Loucy (cell line): Measurements from ENCODE around the gene TSC2.

ENCODE experiments used
- H2AFZ ChIP-seq: fragments of 200-600 bp; sonication (generic); 2 replicates; pipeline ENCODE4 v1.6.0; 2016; ENCODE audit warnings: antibody characterized with exemption, mild to moderate bottlenecking, low read length, moderate library complexity
- H3F3A ChIP-seq: fragments of 200-600 bp; 2 replicates; pipeline ENCODE4 v1.6.0; 2016; ENCODE audit warnings: antibody characterized with exemption, low read depth, mild to moderate bottlenecking
- H3K27me3 ChIP-seq: fragments of 200-600 bp; sonication (generic); 2 replicates; pipeline ENCODE4 v1.6.1; 2014; ENCODE audit warnings: low read length, mild to moderate bottlenecking; ENCODE audit not compliant: insufficient read depth, poor library complexity, severe bottlenecking
- H3K36me3 ChIP-seq: fragments of 200-600 bp; sonication (generic); 2 replicates; pipeline ENCODE4 v1.6.1; 2016; ENCODE audit warnings: low read length; ENCODE audit not compliant: insufficient read depth
- H3K4me1 ChIP-seq: fragments of 200-600 bp; sonication (generic); 2 replicates; pipeline ENCODE4 v1.5.1; 2014; ENCODE audit warnings: low read length, mild to moderate bottlenecking; ENCODE audit not compliant: insufficient read depth, poor library complexity, severe bottlenecking
- H3K4me2 ChIP-seq: fragments of 200-600 bp; sonication (generic); 2 replicates; pipeline ENCODE4 v1.6.0; 2014; ENCODE audit warnings: antibody characterized with exemption, low read length, low read depth, mild to moderate bottlenecking; ENCODE audit not compliant: poor library complexity, severe bottlenecking
- H3K4me3 ChIP-seq: fragments of 200-600 bp; sonication (generic); 2 replicates; pipeline ENCODE4 v1.5.1; 2014; ENCODE audit warnings: low read length, mild to moderate bottlenecking, mixed read lengths; ENCODE audit not compliant: poor library complexity, severe bottlenecking
- H3K79me2 ChIP-seq: fragments of 200-600 bp; sonication (generic); 2 replicates; pipeline ENCODE4 v1.6.1; 2014; ENCODE audit warnings: low read length; ENCODE audit not compliant: insufficient read depth
- H3K9ac ChIP-seq: fragments of 200-600 bp; sonication (generic); 2 replicates; pipeline ENCODE4 v1.6.0; 2014; ENCODE audit warnings: mild to moderate bottlenecking, low read depth, low read length, moderate library complexity; ENCODE audit not compliant: poor library complexity, severe bottlenecking
- H3K9me2 ChIP-seq: fragments of 200-600 bp; sonication (generic); replicated peaks from 2 replicates; pipeline ENCODE4 v1.6.1; 2016; ENCODE audit warnings: low read depth, low read length, mixed read lengths
- H3K9me3 ChIP-seq: fragments of 200-600 bp; sonication (generic); 2 replicates; pipeline ENCODE4 v1.6.1; 2014; ENCODE audit warnings: mild to moderate bottlenecking, antibody characterized with exemption, low read length, low read depth; ENCODE audit not compliant: insufficient read depth
- H4K20me1 ChIP-seq: fragments of 200-600 bp; sonication (generic); 2 replicates; pipeline ENCODE4 v1.6.0; 2014; ENCODE audit warnings: antibody characterized with exemption, low read length, mild to moderate bottlenecking; ENCODE audit not compliant: insufficient read depth, poor library complexity, severe bottlenecking
- EZH2phosphoT487 ChIP-seq: fragments of 200-600 bp; IDR thresholded peaks from 2 replicates; pipeline ENCODE4 v1.6.1; 2018; ENCODE audit warnings: antibody characterized with exemption, mild to moderate bottlenecking, moderate library complexity, borderline replicate concordance
- TF ChIP-seq, protein P1 (sequence below): fragments of 200-600 bp; sonication (generic); conservative IDR thresholded peaks from 2 replicates; pipeline ENCODE4 v1.5.1; 2014; ENCODE audit warnings: mild to moderate bottlenecking, antibody characterized with exemption, low read length

The TSC2 gene

DNA sequence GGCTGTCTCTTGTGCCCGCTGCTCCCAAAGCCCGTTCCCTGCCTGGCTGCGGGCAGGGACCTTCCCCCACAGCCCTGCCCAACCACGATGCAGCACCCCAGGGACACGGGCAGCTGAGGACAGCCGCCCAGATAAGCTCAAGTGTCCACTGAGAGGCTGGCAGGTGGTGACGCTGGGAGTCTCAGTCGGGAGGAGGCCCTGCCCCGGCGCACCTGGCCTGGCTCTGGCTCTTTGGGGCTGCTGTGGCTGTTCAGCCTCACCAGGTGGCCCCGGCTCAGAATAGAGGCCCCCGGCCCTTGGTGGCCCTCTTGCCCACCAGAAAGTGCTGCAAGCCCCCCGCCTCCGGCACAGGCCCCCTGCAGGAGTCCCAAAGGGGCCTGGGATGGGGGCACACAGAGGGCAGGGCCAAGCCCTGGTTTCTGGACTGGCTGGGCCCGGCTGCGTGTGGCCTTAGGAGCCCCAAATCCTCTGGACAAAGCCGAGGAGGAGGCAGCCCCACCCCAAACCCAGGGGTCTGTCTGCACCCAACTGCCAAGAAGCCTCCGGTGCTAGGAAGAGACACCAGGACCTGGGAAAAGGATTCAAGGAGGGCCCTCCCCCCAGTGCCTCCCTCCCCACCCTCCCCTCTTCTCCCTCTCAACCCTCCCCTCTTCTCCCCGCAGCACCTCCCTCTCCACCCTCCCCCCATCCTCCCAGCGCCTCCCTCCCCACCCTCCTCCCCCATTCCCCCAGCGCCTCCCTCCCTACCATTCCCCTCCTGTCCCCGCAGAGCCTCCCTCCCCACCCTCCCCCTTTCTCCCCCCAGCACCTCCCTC, 5.4 kb upstream of the TSC2 start:
- no peaks in the 10 kb centered on the region for H3K4me1 ChIP-seq
- no peaks in the 10 kb centered on the region for H3K36me3 ChIP-seq
- H3K9ac ChIP-seq: no peak overlapping the region
- no peak overlapping the region for H3K4me3 ChIP-seq
- H3K79me2 ChIP-seq: peaks cover 4% of the 10 kb centered on the region; the same call in 1 of the 2 replicates
- H3F3A ChIP-seq: no peaks in the 10 kb centered on the region
- H3K9me3 ChIP-seq: no peaks in the 10 kb centered on the region
- TF ChIP-seq, protein P1, sequence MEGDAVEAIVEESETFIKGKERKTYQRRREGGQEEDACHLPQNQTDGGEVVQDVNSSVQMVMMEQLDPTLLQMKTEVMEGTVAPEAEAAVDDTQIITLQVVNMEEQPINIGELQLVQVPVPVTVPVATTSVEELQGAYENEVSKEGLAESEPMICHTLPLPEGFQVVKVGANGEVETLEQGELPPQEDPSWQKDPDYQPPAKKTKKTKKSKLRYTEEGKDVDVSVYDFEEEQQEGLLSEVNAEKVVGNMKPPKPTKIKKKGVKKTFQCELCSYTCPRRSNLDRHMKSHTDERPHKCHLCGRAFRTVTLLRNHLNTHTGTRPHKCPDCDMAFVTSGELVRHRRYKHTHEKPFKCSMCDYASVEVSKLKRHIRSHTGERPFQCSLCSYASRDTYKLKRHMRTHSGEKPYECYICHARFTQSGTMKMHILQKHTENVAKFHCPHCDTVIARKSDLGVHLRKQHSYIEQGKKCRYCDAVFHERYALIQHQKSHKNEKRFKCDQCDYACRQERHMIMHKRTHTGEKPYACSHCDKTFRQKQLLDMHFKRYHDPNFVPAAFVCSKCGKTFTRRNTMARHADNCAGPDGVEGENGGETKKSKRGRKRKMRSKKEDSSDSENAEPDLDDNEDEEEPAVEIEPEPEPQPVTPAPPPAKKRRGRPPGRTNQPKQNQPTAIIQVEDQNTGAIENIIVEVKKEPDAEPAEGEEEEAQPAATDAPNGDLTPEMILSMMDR: no peak
- TF ChIP-seq EZH2phosphoT487: no peak
- H3K9me2 ChIP-seq: no peaks in the 10 kb centered on the region
- no peaks in the 10 kb centered on the region for H3K27me3 ChIP-seq
- H3K4me2 ChIP-seq: no peak overlapping the region
- no peaks in the 10 kb centered on the region for H4K20me1 ChIP-seq
- no peak overlapping the region for H2AFZ ChIP-seq

GRCh38 chr16:2042986-2043666, 4.7 kb upstream of the TSC2 start:
- H3K27me3 ChIP-seq: no peaks in the 10 kb centered on the region
- H3K9me2 ChIP-seq: no peaks in the 10 kb centered on the region
- H3K4me1 ChIP-seq: no peaks in the 10 kb centered on the region
- TF ChIP-seq EZH2phosphoT487: no peak
- H3K9me3 ChIP-seq: no peaks in the 10 kb centered on the region
- H4K20me1 ChIP-seq: no peaks in the 10 kb centered on the region
- no peak overlapping the region for H3K4me2 ChIP-seq
- H3F3A ChIP-seq: no peaks in the 10 kb centered on the region
- H3K9ac ChIP-seq: no peak overlapping the region
- no peak overlapping the region for H3K4me3 ChIP-seq
- no peak overlapping the region for H2AFZ ChIP-seq
- H3K79me2 ChIP-seq: peaks cover 6% of the 10 kb centered on the region; the same call in 1 of the 2 replicates
- H3K36me3 ChIP-seq: no peaks in the 10 kb centered on the region

DNA sequence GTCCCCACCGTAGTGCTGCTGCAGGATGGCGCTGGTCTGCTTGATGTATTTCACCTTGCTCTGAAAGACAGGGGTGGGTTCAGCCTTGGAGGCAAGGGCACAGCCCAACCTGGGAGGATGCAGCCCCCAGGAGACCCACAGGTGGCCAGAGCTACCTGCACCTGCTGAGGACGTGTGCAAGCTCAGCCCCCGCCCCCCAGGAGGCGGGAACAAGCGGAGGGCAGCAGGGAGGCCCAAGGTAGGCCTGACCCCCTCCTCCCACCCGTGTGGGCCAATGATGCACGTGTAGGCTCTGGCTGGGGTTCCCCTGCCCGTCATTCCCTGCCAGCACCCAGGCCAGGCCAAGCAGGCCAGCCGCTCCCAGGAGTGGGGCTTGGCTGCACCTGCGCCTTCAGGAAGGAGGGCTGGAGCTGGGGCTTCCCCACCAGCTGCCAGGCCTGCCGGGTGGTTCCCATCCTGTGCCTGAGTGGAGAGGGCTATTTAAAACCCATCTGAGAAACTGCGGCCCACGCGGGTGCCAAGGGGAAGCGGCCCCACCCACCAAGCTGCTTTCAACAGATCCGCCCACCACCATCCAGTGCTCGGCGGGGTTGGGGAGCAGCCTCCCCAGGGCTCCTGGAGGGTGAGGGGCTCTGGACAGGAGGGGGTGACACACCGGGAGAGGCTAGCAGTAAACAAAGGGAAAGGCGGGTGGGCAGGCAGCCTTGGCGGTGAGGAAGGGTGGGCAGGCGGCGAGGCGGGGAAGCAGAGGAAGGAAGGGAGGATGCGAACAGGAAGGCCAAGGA, 3.9 kb upstream of the TSC2 start:
- H3K36me3 ChIP-seq: no peaks in the 10 kb centered on the region
- no peak overlapping the region for H3K9ac ChIP-seq
- H3K9me3 ChIP-seq: no peaks in the 10 kb centered on the region
- no peaks in the 10 kb centered on the region for H3F3A ChIP-seq
- no peaks in the 10 kb centered on the region for H4K20me1 ChIP-seq
- no peaks in the 10 kb centered on the region for H3K9me2 ChIP-seq
- no peak for TF ChIP-seq EZH2phosphoT487
- TF ChIP-seq, protein P1: no peak
- H2AFZ ChIP-seq: no peak overlapping the region
- no peaks in the 10 kb centered on the region for H3K27me3 ChIP-seq
- H3K4me2 ChIP-seq: no peak overlapping the region
- H3K4me3 ChIP-seq: no peak overlapping the region
- H3K79me2 ChIP-seq: peaks cover 13% of the 10 kb centered on the region; the same call in 1 of the 2 replicates
- peaks cover 4% of the 10 kb centered on the region for H3K4me1 ChIP-seq
